ENCODE measurements around the gene TPPP3.

DNA sequence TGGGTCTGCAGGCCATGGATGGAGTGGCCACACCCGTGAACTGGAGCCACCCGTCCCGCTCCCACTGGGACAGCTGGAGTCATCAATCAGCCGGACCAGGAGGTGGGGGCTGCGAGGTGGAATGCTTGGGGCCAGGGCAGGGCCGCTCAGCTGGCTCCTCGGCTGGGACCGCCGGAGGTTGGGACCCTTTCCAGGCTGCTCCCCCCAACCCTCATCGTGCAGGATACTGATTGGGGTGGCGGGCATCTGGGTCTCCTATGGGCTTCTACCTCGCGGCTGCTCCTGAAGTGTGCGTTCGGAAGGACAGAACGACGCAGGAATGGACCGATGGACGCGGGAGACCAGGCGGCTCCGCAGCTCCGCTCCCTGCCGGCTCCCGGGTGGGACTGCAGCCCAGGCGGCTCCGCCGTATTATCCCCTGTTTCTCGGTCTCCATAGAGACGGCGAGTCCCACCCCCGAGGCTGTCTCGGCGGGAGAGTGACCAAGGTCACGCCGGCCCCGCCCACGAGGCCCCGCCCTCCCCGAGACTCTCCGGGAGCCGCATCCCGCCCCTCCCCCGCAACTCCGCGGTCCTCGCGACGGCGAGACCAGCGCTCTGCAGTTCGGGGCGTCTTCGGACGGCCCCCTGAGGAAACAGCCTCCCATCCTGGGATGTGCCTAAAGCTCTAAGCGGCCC, at the start of gene TPPP3:
- TF ChIP-seq CTCF (IDR thresholded peaks at IDR 0.05) = peak; percentile 55 to 63 (median 57)
- TF ChIP-seq POLR2A (IDR thresholded peaks at IDR 0.05) = no peak
